ENCODE results near the gene TTLL1.

TTLL1 gene

DNA sequence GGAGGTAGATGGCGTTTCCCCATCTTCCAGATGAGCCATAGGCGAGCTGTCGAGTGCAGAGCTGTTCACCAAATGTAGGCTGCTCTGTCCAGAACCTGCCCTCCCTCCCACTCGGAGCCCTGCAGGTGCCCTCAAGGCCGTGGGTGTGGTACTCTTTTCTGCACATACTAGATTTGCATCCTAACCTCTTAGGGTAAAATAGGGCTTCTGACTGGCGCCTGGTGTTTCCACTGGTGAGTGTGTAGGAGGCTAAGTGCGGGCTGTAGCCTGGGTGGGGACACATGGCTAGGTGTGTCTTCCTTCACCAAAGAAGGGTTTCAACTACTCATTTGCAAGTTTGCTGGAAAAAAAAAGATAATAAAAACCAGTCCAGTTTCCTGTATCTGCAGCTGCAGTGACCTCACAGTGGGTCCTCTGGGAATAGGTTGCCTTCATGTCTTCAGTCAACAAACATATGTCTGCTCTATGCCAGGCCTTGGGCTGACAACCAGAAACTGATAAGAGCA is 29.8 kb upstream of the TTLL1 start:
- Histone ChIP-seq H3K79me2 (ENCODE audit: insufficient read depth, low read depth) (no peaks in the 10 kb centered on the region), H3K4me1 (ENCODE audit: low read depth, poor library complexity, severe bottlenecking) (no peaks in the 10 kb centered on the region), H3K36me3 (ENCODE audit: insufficient read depth) (no peaks in the 10 kb centered on the region), H3K27me3 (ENCODE audit: insufficient read depth, low read depth) (no peaks in the 10 kb centered on the region), H3K9ac (no peak overlapping the region), H3K4me3 (IDR thresholded peaks at IDR 0.05; ENCODE audit: insufficient read depth, low read depth, low read length) (no peak overlapping the region), H4K20me1 (ENCODE audit: insufficient read depth) (no peaks in the 10 kb centered on the region), H2AFZ (ENCODE audit: low read depth) (no peak overlapping the region), H3K27ac (no peak overlapping the region), H3K4me2 (no peak overlapping the region)
- TF ChIP-seq, protein P1, sequence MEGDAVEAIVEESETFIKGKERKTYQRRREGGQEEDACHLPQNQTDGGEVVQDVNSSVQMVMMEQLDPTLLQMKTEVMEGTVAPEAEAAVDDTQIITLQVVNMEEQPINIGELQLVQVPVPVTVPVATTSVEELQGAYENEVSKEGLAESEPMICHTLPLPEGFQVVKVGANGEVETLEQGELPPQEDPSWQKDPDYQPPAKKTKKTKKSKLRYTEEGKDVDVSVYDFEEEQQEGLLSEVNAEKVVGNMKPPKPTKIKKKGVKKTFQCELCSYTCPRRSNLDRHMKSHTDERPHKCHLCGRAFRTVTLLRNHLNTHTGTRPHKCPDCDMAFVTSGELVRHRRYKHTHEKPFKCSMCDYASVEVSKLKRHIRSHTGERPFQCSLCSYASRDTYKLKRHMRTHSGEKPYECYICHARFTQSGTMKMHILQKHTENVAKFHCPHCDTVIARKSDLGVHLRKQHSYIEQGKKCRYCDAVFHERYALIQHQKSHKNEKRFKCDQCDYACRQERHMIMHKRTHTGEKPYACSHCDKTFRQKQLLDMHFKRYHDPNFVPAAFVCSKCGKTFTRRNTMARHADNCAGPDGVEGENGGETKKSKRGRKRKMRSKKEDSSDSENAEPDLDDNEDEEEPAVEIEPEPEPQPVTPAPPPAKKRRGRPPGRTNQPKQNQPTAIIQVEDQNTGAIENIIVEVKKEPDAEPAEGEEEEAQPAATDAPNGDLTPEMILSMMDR (conservative IDR thresholded peaks at IDR 0.05; ENCODE audit: low read depth, low read length): no peak

DNA sequence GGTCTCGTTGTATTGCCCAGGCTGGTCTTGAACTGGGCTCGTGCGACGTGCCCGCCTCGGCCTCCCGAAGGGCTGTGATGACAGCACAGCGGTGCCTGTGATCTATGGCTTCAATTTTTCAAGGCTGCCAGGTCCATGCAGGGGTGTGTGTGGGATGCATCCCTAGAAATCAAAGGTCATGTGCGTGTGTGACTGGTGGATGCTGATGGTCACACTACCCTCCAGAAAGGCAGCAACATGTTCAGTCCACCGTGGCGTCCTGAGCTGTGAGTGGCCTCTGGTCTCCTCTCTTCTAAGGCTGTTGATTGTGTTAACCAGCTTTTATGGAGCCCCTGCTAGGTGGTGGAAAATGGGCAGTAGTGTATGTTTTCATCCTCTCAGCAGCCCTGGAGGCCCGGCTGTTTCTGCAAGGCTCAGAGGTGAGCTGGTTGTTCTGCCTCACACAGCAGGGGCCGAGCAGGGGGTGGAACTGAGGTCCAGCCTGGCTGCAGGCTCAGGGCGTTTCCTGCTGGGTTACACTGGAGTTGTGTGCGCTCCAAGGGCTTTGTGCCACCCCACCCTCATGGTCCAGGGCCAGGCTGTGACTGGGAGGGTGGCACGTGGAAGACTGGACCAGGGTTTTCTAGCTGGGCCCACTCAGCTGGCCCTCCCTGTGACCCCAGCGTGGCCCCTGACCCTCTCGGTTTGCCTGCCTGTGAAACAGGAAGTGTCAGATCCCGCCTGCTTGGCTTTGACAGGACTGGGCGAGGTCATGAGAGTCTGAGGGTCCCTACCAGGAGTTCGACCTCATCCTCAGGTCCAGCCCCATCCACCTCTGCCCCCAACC is 29.0 kb upstream of the TTLL1 start:
- H2AFZ ChIP-seq (ENCODE audit: low read depth): no peak overlapping the region
- H3K4me3 ChIP-seq (IDR thresholded peaks at IDR 0.05; ENCODE audit: insufficient read depth, low read depth, low read length): no peak overlapping the region
- no peaks in the 10 kb centered on the region for H3K79me2 ChIP-seq (ENCODE audit: insufficient read depth, low read depth)
- H3K27me3 ChIP-seq (ENCODE audit: insufficient read depth, low read depth): no peaks in the 10 kb centered on the region
- H4K20me1 ChIP-seq (ENCODE audit: insufficient read depth): no peaks in the 10 kb centered on the region
- no peaks in the 10 kb centered on the region for H3K36me3 ChIP-seq (ENCODE audit: insufficient read depth)
- H3K4me2 ChIP-seq: no peak overlapping the region
- TF ChIP-seq, protein P1 (conservative IDR thresholded peaks at IDR 0.05; ENCODE audit: low read depth, low read length): no peak
- H3K9ac ChIP-seq: no peak overlapping the region
- H3K27ac ChIP-seq: no peak overlapping the region
- H3K4me1 ChIP-seq (ENCODE audit: low read depth, poor library complexity, severe bottlenecking): no peaks in the 10 kb centered on the region

DNA sequence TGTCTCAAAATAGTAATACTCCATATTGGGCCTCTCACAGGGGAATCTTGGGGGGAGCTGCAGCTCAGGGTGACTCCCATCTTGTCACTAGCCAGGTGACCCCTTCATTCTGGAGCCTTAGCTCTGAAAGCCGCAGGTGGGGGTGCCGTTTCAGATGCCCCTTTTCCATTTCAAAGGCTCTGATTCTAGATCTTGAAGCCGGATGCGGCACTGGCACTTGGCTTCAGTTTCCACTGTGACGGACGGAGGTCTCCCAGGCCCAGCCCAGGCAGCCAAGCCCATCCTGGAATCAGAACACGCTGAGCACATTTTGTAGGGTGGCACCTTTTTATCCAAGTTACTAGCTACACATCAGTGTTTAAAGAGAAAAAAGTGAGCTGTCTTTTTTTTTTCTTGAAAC is 27.7 kb upstream of the TTLL1 start:
- Histone ChIP-seq H3K4me1 (ENCODE audit: low read depth, poor library complexity, severe bottlenecking) (no peaks in the 10 kb centered on the region), H3K36me3 (ENCODE audit: insufficient read depth) (no peaks in the 10 kb centered on the region), H4K20me1 (ENCODE audit: insufficient read depth) (no peaks in the 10 kb centered on the region), H2AFZ (ENCODE audit: low read depth) (no peak overlapping the region), H3K4me3 (IDR thresholded peaks at IDR 0.05; ENCODE audit: insufficient read depth, low read depth, low read length) (no peak overlapping the region), H3K79me2 (ENCODE audit: insufficient read depth, low read depth) (no peaks in the 10 kb centered on the region), H3K9ac (no peak overlapping the region), H3K27me3 (ENCODE audit: insufficient read depth, low read depth) (peaks cover under 1% of the 10 kb centered on the region; the same call in 1 of the 2 replicates), H3K4me2 (no peak overlapping the region), H3K27ac (no peak overlapping the region)
- TF ChIP-seq, protein P1 (conservative IDR thresholded peaks at IDR 0.05; ENCODE audit: low read depth, low read length): no peak

DNA sequence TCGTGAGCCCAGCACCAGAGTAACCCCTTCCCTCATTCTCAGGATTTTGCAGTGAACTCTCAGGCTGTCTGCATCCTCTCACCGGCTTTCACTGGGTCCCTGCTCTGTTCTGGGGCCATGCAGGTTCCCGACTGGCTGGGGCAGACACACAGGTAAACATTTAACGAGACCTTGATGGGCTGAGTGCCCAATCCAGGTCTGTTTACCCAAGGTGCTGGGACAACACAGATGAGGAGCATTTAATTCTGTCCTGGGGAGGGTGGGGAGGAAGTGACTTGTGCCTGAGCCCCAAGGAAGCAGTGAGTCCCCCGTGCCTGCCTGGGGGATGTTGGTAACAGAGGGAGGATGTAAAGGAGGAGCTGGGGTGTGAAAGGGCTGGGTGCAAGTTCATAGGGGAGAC is 25.8 kb upstream of the TTLL1 start:
- Histone ChIP-seq H3K4me2 (no peak overlapping the region), H4K20me1 (ENCODE audit: insufficient read depth) (no peaks in the 10 kb centered on the region), H3K27ac (no peak overlapping the region), H3K27me3 (ENCODE audit: insufficient read depth, low read depth) (peaks cover 5% of the 10 kb centered on the region; the same call in 1 of the 2 replicates), H3K4me1 (ENCODE audit: low read depth, poor library complexity, severe bottlenecking) (peaks cover 4% of the 10 kb centered on the region), H3K9ac (no peak overlapping the region), H3K36me3 (ENCODE audit: insufficient read depth) (no peaks in the 10 kb centered on the region), H3K79me2 (ENCODE audit: insufficient read depth, low read depth) (no peaks in the 10 kb centered on the region), H3K4me3 (IDR thresholded peaks at IDR 0.05; ENCODE audit: insufficient read depth, low read depth, low read length) (no peak overlapping the region), H2AFZ (ENCODE audit: low read depth) (no peak overlapping the region)
- TF ChIP-seq, protein P1 (conservative IDR thresholded peaks at IDR 0.05; ENCODE audit: low read depth, low read length): no peak

All from KMS-11 (cell line).